Lower lobe of right lung (tissue), 2 donors: ENCODE data around the gene RAB3GAP2. TPM values are rescaled to one million over a fixed set of nuclear protein-coding genes. Genes with fewer than 3 reads are reported as not detected.

Source experiments
- ATAC-seq, 2 donors: fragments of 200-7000 bp; cut with Tn5 transposase; one replicate each; pipeline ENCODE4 v1.9.1; 2020 to 2022; ENCODE audit warnings: mild to moderate bottlenecking in 2 of 2, moderate library complexity in 2 of 2
- DNase-seq: peaks from one replicate; pipeline ENCODE4 v3.0.0-alpha.2; 2020
- H3K27ac ChIP-seq: fragments of 200-600 bp; one replicate; pipeline ENCODE4 v1.8.0; 2022
- H3K27me3 ChIP-seq: fragments of 200-600 bp; one replicate; pipeline ENCODE4 v1.8.0; 2022; ENCODE audit warnings: low read depth
- H3K36me3 ChIP-seq: fragments of 200-600 bp; one replicate; pipeline ENCODE4 v1.8.0; 2022; ENCODE audit warnings: mild to moderate bottlenecking
- H3K4me1 ChIP-seq: fragments of 200-600 bp; one replicate; pipeline ENCODE4 v1.8.0; 2022
- H3K4me3 ChIP-seq: fragments of 200-600 bp; one replicate; pipeline ENCODE4 v1.8.0; 2022; ENCODE audit warnings: mild to moderate bottlenecking
- H3K9me3 ChIP-seq: fragments of 200-600 bp; one replicate; pipeline ENCODE4 v1.8.0; 2022
- CTCF ChIP-seq: fragments of 200-600 bp; IDR thresholded peaks from one replicate; pipeline ENCODE4 v1.8.0; 2022; ENCODE audit warnings: antibody characterized with exemption, mild to moderate bottlenecking
- intact Hi-C: fragments of 100-400 bp; cut with DNase I; formaldehyde crosslinking; loops from one replicate; pipeline ENCODE4 v1.11.0; 2022
- total RNA-seq: library from RNA; stranded (reverse); fragmentation: NEBNext Ultra II Directional; extraction: Animal tissue kit (Norgen Biotek cat#: 25700); gene quantifications from one replicate; pipeline ENCODE4 v1.2.1, GENCODE V29; 2021
- donor health status: DM: no; HTN: yes; CAD: no; lungs with severe emphysema.

RAB3GAP2 gene
- total RNA-seq, 1 donor from 2014 or later, result 36.1 TPM

- intact Hi-C loops, result no loop called here
- H3K36me3 ChIP-seq, result no peaks in the 10 kb centered on the region
- no peak for DNase-seq
- H3K4me3 ChIP-seq, result no peak overlapping the region
- no peak overlapping the region for H3K27ac ChIP-seq
- no peaks in the 10 kb centered on the region for H3K9me3 ChIP-seq
- H3K27me3 ChIP-seq, result no peaks in the 10 kb centered on the region
- no peak for TF ChIP-seq CTCF
- no peak for ATAC-seq
- H3K4me1 ChIP-seq, result no peaks in the 10 kb centered on the region
Observed at GRCh38 chr1:220287129-220287528, 14.9 kb upstream of the RAB3GAP2 start.

- Histone ChIP-seq H3K36me3 (no peaks in the 10 kb centered on the region), H3K4me1 (no peaks in the 10 kb centered on the region), H3K27me3 (no peaks in the 10 kb centered on the region), H3K9me3 (no peaks in the 10 kb centered on the region), H3K4me3 (no peak overlapping the region), H3K27ac (no peak overlapping the region)
- intact Hi-C loops, result no loop called here
- DNase-seq (no peak), ATAC-seq (no peak)
- TF ChIP-seq CTCF, result no peak
Observed at GRCh38 chr1:220283625-220284024, 11.4 kb upstream of the RAB3GAP2 start.

GRCh38 chr1:220281159-220281574 lies 8.9 kb upstream of the RAB3GAP2 start:
- DNase-seq (no peak), ATAC-seq (no peak)
- Histone ChIP-seq H3K4me1 (no peaks in the 10 kb centered on the region), H3K27ac (no peak overlapping the region), H3K36me3 (no peaks in the 10 kb centered on the region), H3K27me3 (no peaks in the 10 kb centered on the region), H3K9me3 (no peaks in the 10 kb centered on the region), H3K4me3 (no peak overlapping the region)
- peak; percentile 17 for TF ChIP-seq CTCF
- intact Hi-C loops, result no loop called here

GRCh38 chr1:220280249-220280648 lies 8.0 kb upstream of the RAB3GAP2 start:
- TF ChIP-seq CTCF, result no peak
- no peaks in the 10 kb centered on the region for H3K27me3 ChIP-seq
- DNase-seq, result no peak
- ATAC-seq, result no peak
- H3K27ac ChIP-seq, result no peak overlapping the region
- no peaks in the 10 kb centered on the region for H3K36me3 ChIP-seq
- intact Hi-C loops, result no loop called here
- no peaks in the 10 kb centered on the region for H3K4me1 ChIP-seq
- no peak overlapping the region for H3K4me3 ChIP-seq
- no peaks in the 10 kb centered on the region for H3K9me3 ChIP-seq

- Histone ChIP-seq H3K4me3 (no peak overlapping the region), H3K9me3 (no peaks in the 10 kb centered on the region), H3K27ac (no peak overlapping the region), H3K4me1 (no peaks in the 10 kb centered on the region), H3K36me3 (no peaks in the 10 kb centered on the region), H3K27me3 (no peaks in the 10 kb centered on the region)
- DNase-seq (no peak), ATAC-seq (no peak)
- TF ChIP-seq CTCF, result no peak
- intact Hi-C loops, result no loop called here
Observed at GRCh38 chr1:220278991-220279390, 6.7 kb upstream of the RAB3GAP2 start.

GRCh38 chr1:220275430-220275829 lies 3.2 kb upstream of the RAB3GAP2 start:
- Histone ChIP-seq H3K36me3 (no peaks in the 10 kb centered on the region), H3K4me3 (no peak overlapping the region), H3K9me3 (no peaks in the 10 kb centered on the region), H3K4me1 (peaks cover 15% of the 10 kb centered on the region), H3K27ac (no peak overlapping the region), H3K27me3 (no peaks in the 10 kb centered on the region)
- no peak for DNase-seq
- ATAC-seq, result no peak
- no peak for TF ChIP-seq CTCF
- intact Hi-C loops, result no loop called here
